C1 segment of cervical spinal cord (tissue), 14 donors: ENCODE data around the gene NLRP8.
"Not testable (repeated sequence)": the region's sequence is repeated elsewhere in the genome, so short reads cannot be mapped to it uniquely, and the experiment has no call there.

Experiments
- DNase-seq, 14 donors: peaks; one replicate each; lab custom pipeline; 2025; lab: John Stamatoyannopoulos, UW

Gene NLRP8

DNA sequence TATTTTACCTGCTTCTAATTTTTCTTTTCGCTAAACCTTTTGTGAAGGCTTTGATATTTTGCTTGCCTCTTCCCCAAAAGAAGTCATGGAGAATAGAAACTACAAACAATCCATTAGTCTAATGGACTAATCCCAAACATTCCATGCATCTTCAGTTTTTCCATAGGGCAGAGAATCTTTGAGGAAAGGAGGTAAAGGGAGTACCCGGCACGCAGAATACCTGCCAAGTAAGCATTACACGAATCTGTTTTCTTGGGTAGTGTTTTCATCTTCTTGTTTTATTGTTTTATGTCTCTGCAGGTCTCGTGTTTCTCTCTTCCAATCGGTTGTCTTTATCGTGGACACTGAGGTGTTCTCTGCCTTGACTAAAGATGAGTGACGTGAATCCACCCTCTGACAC is at the start of gene NLRP8:
Gene NLRP8, plus strand, starts transcription at position 301 of the 400 bp plus-strand sequence.
- DNase-seq = no peak

DNA sequence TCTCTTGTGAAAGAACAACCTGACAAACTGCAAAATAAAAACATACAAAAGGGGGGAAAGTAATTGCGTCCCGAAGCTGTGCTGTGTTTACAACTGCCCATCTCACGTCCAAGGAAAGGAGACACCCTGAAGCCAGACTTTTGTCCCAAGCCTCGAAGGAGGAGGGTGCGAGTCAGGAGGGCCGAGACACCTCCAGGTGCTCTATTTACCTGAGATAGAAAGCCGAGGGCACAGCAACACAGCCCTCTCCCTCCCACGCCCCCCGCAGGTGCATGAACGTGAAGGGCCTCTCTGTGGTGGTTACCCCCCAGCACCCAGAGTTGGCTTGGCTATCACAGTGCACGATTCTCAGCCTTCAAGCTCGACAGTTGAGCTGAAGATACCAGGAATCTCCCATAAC is 48.7 kb upstream of the NLRP8 start:
- no peak for DNase-seq

DNA sequence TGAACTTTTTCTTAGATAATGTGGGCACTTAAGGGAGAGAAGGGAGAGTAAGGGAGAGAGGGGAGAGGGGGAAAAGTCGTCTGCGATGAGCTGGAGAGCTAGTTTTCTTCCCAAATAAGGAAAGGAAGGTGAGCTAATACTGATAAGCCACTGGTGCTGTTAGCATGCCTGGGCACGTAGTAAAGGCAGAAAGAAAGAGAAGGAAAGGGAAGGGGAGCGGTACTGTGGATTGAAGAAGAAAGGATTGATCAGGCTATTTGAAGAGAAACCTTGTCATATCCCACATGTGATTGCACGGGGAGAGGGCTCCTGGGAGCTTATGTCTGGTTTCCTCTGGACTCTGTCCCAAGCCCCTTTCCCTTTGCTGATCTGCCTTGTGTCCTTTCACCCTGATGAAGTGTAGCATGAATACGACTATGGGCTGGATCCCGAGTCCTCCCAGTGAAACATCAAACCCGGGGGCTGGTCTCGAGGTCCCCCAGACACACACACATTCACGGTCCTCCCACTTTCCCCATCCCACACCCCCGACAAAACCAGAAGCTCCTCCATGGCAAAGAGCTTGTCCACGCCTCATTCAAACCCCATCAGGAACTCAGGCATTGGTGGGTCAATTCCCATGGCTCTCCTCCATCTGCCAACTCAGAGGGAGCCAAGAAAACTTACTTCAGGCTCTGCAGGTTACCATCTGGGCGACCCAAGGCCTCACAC is 46.1 kb upstream of the NLRP8 start:
- DNase-seq = no peak

DNA sequence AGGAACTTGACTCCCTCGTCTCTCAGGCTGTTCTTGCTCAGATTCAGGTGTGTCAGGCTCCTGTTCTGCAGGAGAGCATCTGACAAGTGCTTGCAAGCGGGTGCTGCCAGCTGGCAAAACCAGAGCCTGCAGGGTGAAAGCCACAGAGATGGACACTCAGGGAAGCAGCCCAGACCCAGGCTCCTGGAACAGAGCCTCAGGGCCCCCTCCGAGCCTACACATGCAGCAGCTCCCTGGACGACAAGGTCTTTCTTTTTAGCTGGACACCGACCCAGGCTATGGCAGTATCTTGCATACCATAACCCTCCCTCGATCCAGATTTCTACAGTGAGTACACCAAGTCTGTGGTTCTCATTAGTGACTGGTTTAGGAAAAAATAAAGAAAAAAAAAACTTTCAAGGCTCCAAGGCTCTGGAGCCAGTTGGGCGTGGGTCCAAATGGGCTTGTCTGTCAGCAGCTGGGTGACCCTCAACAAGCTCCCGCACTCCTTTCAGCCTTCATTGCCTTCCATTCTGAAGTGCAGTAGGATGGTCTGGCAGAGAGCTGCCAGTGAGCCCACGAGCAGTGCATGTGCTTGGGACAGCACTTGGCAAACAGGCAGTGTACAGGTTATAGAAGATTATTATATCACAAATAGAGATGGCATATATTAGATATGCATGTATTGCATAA is 45.4 kb upstream of the NLRP8 start:
- no peak for DNase-seq

DNA sequence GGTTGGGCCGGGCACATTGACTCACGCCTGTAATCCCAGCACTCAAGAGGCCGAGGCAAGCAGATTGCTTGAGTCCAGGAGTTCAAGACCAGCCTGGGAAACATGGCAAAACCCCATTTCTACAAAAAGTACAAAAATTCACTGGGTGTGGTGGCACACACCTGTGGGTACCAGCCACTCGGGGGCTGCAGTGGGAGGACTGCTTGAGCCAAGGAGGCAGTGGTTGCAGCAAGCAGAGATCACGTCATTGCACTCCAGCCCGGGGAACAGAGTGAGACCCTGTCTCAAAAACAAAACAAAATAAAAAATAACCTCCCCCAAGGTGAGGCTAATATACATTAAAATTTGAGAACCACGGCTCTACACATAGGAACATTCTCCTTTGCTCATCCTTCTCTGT is 40.3 kb upstream of the NLRP8 start:
- DNase-seq = no peak

DNA sequence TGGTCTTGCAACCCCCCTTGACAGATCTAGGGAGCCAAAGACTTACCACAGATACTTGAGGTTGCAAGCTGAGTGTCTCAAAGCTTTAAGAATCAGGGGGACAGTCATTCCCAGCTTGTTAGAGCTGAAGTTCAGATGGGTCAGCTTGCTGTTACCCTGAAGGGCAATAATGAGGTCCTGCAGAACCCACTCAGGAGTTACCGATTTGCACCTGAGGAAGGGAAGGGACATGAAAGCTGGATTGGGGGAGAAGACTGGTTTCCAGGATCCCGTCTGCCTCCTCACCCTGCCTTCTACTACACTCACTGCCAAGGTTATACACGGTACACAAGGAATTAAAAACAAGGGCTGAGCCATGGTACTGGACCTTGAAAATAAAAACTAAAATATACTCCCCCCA is 39.9 kb upstream of the NLRP8 start:
- DNase-seq = no peak

DNA sequence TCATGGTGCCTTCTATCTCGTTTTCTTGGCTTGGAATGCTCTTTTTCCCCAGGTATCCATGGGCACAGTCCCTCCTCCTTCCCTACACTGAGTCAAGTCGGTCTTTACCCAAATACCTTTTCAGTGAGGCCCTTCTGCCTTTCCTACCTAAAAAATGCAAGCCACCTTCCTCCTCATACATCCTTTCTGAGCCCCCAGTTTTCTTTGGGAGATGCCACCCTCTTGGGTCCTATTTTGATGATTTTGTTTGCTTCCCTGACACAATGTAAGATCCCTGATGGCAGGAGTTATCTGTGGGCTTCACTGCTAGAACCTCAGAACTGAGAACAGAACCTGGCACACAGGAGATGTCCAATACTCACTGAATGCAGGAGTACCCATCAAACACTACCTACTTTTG is 37.8 kb upstream of the NLRP8 start:
- no peak for DNase-seq

DNA sequence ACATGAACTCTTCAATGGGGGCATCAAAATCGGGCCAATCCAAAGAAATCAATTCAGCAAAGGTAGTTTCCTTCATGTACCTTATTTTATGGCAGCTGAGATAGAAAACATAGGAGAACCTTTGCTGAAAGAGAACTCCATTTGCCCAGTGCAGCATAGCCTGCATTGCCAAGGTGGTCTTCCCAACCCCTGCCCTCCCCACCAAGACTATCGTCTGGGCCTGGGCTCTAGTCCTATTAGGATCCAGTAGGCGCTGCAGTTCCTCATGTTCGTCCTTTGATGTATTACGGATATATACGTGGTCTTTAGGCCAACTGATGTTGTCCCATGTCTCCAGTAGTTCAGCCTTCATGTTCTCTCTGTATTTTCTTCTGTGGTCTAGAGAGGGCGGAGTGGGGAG is 34.7 kb upstream of the NLRP8 start:
- no peak for DNase-seq

DNA sequence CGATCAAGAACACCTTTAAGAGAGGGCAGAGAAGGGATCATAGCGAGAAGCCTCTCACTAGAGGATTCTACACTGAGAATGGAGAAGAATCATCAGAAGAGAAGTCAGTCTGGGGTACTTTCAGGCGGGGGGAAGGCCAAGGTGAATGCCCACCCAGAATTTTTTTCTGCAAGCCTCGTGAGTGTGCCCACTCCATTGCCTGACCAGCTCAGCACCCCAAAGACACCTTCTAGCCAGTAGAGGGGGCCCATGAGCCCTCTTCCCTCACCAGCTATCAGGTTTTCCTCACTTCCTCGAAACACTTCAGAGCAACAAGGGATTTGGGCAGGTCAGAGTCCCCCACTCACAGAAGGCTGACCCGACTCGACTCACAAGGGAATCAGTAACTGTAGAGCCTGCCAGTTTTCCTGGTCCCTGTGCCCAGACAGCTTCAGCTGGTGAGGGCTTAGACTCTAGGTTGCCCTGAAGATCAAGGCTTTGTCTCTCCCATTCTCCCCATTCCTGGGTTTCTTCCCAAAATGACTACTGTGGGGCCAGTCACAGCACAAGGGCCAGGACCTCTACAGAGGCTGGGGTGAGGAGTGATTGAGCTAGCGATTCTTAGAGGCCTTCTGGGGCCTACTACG is 33.9 kb upstream of the NLRP8 start:
- no peak for DNase-seq

DNA sequence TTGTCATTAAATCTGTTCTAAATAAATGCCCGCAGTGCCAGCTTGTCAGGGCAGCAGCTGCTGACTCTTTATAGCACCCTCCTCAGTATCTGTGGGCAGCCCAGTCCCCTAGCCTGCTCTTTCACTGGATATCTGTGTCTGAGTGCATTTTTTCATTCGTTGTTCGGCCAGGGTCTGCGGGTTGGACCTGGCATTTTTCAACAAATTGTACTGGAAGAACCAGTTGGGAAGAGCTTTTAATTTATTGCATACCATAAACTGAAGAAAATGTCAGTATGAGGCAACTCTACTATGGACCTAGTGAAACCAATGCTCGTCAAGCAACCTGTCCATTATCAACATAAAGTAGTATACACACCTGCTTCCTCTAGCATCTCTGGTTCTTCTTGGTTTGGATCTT is 24.1 kb upstream of the NLRP8 start:
- no peak for DNase-seq

DNA sequence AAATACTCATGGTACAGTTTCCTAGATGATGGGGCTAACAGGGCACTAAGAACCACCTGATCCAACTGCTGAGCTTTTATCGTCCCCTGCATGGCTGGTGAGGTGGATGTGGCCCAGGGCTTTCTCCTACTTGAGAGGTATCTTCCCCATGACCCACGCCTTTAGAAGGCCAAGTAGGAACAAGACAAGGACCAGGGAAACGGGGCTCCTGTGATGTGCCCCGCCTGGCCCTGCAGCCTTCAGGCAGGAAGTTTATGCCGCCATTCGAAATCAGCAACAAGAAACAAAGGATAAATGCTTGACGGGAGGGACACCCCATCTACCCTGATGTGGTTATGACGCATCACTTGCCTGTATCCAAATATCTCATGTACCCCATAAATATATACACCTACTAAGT is 19.6 kb upstream of the NLRP8 start:
- no peak for DNase-seq

DNA sequence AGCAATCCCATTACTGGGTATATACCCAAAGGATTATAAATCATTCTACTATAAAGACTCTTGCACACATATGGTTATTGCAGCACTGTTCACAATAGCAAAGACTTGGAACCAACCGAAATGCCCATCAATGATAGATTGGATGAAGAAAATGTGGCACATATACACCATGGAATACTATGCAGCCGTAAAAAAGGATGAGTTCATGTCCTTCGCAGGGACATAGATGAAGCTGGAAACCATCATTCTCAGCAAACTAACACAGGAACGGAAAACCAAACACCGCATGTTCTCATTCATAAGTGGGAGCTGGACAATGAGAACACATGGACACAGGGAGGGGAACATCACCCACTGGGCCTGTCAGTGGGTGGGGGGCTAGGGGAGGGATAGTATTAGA is 18.4 kb upstream of the NLRP8 start:
- DNase-seq = not testable (repeated sequence)

DNA sequence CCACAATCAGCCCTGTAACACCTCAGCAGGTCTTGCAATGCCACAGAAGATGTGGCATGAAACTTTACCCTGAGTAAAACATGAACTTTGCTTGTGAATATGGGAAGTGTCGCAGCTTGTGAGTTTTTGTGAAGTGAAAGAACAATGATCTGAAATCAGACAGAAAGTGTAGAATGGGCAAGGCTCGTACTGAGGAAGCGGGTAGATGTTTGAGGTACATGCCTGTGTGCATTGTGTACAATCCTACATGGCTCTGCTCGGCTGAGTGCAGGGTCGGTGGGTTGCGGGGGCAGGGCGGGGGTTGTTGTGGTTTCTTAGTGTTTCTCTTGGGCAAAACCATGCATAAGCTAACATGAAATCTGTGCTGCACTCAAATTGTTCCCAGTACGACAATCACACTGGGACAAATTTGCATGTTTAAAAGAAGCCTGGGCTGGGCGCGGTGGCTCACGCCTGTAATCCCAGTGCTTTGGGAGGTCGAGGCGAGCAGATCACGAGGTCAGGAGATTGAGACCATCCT is 16.6 kb upstream of the NLRP8 start:
- DNase-seq = no peak

DNA sequence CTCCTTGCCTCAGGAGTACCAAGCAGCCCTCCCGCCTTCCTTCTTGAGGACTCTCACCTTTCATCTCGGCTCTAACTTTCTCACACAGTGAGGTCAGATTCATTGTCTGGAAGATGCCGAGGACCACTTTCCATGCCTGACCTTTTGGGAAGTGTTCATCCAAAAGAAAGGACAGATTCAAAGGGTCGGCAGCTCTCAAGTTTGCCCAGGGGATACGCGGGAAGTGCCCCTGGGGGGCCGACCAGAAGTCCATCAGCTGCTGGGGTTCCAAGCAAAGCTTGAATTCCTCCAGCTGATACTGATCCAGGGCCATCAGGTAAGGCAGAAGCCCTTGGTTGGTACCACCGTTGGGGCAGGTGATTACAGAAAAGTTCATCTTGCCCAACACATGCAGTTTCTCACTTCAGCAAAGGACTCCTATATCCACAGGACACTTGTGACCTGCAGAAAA is 15.7 kb upstream of the NLRP8 start, which contains the start of gene NLRP13:
Gene NLRP13, minus strand, starts transcription at position 401 of the 451 bp plus-strand sequence. Its CDS starts 25 bp downstream, at position 376.
- DNase-seq = no peak

DNA sequence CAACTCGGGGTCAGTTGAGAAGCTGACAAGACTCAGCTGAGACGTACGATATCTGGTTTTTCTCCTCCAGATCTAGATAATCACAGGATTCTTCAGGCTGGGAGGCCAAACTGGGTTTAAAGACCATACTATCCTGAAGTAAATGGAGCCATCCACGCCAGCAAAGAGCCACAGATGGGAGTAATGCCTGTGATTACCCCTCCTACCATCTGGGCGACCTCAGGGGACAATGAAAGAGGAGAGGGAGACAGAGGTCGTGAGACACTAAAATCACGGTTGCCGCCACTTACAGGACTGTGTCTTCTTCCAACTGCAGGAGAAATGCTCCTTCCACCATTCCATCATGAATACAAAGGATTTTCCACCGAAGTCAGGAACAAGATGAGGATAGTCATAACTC is 12.4 kb upstream of the NLRP8 start:
- no peak for DNase-seq

DNA sequence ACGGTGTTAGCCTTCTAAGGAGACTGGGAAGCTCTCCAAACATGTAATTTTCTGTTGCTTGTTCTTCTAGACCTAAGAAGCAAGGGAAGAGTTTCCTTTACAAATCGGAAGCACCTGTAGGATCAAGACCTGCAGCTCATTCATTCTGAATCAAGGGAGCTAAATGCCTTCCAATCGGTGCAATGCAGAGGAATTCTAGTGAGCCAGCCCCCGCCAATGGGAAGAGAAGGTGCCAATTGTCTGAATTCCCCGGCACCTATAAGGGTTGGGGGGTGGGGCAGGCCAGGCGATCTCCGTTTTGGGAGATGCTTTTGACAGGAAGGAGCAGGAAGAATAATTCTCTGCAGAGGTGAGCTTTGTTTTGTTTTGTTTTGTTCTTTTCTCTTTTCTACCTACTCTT is 8.4 kb upstream of the NLRP8 start:
- DNase-seq = no peak

DNA sequence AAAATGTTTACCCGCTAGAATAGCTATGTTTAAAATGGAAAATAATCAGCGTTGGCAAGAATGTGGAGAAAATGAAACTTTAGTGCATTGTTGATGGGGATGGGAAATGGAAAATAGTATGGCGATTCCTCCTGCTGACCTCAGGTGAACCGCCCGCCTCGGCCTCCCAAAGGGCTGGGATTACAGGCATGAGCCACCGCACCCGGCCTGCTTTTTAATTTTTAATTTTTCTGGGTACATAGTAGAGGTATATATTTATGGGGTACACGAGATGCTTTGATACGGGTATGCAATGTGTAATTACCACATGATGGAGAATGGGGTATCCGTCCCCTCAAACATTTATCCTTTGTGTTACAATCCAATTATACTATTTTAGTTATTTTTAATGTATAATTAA is 7.3 kb upstream of the NLRP8 start:
- DNase-seq = no peak

DNA sequence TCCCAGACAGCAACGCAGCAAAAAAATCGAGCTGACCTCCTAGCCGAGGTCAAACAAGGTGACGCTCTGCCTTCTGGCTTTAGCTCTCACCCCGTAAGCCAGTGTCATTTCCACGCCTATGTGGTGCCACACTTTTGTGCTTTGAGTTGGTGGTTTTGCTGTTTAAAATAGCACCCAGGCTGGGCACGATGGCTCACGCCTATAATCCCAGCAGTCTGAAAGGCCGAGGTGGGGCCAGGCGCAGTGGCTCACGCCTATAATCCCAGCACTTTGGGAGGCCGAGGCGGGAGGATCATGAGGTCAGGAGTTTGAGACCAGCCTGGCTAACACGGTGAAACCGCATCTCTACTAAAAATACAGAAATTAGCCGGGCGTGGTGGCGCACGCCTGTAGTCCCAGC is 2.9 kb downstream of the NLRP8 start:
- DNase-seq = not testable (repeated sequence)

DNA sequence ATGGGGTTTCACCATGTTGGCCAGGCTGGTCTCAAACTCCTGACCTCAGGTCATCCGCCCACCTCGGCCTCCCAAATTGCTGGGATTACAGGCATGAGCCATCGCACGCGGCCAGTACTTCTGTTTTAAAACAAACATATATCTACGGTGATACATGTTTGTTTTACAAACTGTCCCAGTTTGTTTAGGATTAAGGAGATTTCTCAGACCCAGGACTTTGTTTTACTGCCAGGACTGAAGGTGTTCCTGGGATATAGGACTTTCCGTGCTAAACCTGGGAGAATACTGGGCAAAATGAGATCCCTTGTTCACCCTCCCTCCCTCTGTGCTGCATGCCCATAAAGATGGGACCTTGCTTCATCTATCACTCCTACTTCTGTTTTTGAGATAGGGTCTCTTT is 8.8 kb downstream of the NLRP8 start:
- no peak for DNase-seq

DNA sequence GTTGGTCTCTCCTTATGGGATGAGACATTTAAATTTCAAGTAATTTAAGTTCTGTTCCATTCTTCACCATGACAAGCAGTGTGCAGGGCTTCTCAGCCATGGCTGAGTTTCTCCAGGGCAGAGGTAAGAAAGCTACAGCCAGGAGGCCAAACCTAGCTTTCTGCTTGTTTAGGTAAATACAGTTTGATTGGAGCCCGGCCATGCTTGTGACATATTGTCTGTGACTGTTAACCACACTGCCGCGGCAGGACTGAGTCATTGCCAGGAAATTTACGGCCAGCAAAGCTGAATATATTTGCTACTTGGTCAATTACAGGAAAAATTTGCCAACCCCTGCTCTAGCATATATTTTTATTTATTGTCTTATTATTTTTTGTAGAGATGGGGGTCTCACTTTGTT is 10.7 kb downstream of the NLRP8 start:
- DNase-seq = no peak

DNA sequence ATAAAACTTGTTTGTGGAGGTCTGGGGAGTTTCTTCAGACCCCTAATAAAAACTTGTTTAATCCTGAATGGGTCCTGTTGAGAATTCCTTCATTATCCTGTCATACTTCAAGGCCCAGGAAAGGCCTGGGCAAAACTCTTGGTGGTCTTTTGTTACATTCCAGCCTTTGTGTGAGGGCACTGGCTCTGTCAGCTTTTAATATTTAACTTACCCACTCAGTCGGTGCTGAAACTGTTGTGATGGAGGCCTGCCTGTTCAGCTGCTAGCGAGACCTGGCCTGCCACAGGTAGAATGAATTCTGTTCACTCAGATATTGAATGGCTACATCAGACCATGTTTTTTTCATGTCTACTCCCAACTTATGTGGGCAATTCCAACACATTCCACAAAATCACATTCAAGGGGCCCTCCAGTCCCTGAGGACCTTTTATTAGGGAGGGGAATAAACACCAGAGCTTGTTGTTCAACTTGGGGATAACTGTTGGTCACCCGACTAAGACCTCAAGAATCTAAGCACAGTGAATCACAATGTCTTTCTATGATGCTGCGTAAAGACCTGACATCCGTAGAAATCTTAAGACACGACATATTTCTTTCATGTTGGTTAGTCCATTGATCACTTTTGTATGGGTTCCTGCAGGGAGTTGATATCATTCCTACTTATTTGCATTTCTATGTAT is 12.5 kb downstream of the NLRP8 start:
- no peak for DNase-seq

DNA sequence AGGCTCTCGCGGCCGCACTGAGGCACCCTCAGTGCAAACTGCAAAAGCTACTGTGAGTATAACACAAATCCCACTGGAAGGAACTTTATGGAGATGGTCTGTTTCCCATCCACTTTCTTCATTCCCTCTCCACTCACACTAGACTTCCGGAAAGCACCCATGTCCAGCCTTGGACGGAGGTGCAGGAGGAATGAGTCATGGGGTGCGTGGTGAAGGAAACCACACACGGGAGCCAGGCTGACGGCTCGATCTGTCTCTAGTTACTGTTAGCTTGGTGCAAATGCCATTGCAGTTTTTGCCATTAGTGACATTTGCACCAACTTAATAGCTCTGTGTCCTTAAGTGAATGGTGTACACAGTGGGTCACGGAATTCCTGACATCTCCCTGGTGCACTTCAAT is 14.6 kb downstream of the NLRP8 start:
- DNase-seq = no peak
